LNCAP (cell line): ENCODE measurements around the gene TMEM131.

ENCODE experiments used
- TF ChIP-seq, protein P1 (sequence below): fragments of 450-650 bp; IDR thresholded peaks from 2 replicates; pipeline ENCODE4 v1.5.1; 2017; ENCODE audit warnings: mild to moderate bottlenecking

Gene TMEM131, protein sequence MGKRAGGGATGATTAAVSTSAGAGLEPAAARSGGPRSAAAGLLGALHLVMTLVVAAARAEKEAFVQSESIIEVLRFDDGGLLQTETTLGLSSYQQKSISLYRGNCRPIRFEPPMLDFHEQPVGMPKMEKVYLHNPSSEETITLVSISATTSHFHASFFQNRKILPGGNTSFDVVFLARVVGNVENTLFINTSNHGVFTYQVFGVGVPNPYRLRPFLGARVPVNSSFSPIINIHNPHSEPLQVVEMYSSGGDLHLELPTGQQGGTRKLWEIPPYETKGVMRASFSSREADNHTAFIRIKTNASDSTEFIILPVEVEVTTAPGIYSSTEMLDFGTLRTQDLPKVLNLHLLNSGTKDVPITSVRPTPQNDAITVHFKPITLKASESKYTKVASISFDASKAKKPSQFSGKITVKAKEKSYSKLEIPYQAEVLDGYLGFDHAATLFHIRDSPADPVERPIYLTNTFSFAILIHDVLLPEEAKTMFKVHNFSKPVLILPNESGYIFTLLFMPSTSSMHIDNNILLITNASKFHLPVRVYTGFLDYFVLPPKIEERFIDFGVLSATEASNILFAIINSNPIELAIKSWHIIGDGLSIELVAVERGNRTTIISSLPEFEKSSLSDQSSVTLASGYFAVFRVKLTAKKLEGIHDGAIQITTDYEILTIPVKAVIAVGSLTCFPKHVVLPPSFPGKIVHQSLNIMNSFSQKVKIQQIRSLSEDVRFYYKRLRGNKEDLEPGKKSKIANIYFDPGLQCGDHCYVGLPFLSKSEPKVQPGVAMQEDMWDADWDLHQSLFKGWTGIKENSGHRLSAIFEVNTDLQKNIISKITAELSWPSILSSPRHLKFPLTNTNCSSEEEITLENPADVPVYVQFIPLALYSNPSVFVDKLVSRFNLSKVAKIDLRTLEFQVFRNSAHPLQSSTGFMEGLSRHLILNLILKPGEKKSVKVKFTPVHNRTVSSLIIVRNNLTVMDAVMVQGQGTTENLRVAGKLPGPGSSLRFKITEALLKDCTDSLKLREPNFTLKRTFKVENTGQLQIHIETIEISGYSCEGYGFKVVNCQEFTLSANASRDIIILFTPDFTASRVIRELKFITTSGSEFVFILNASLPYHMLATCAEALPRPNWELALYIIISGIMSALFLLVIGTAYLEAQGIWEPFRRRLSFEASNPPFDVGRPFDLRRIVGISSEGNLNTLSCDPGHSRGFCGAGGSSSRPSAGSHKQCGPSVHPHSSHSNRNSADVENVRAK (N-terminal part only)

DNA sequence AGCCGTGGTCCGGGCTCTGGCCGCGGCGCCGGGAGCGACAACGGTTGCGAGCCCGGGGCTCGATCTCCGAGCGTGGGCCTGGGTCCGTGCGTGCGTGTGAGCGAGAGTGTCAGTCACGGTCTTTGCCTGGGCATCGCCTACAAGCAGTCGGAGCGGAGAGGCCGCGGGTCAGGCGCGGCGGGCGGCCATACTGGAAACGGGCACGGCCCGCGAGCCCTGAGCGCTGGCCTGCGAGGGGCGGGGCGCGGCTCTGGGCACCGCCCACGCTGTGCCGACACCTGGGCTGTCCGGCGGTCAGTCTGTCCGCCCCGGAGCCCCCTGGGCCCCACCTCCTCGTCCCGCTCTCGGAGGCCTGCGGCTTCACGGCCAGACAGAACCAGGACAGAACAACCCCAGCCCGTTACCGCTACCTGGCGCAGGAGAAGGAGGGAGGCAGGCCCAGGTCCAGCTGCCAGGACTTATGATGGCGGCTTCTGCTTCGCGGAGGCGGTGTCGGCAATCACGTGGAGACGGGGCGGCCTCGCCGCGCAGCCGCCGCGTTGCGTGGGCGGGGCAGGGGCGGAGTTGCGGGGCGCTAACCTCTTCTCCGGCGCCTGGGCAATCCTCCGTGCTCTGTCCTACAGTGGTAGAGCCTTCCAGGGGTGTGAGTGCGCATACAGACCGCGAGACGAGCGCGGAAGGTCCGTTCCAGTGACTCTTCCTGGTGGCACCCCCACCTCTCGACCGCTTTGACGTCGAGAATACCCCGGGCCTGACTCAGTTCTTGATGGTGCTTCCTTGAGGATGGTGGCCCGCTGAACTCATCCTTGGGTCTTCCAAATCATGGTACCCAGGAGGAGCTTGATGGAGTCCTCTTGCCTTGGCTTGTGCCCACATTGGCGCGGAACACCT is at the start of gene TMEM131:
Gene TMEM131 (minus strand): TSS at position 215 of the 891 bp plus-strand sequence. CDS start 286 bp downstream, outside the sequence.
- TF ChIP-seq, protein P1, sequence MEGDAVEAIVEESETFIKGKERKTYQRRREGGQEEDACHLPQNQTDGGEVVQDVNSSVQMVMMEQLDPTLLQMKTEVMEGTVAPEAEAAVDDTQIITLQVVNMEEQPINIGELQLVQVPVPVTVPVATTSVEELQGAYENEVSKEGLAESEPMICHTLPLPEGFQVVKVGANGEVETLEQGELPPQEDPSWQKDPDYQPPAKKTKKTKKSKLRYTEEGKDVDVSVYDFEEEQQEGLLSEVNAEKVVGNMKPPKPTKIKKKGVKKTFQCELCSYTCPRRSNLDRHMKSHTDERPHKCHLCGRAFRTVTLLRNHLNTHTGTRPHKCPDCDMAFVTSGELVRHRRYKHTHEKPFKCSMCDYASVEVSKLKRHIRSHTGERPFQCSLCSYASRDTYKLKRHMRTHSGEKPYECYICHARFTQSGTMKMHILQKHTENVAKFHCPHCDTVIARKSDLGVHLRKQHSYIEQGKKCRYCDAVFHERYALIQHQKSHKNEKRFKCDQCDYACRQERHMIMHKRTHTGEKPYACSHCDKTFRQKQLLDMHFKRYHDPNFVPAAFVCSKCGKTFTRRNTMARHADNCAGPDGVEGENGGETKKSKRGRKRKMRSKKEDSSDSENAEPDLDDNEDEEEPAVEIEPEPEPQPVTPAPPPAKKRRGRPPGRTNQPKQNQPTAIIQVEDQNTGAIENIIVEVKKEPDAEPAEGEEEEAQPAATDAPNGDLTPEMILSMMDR = no peak

DNA sequence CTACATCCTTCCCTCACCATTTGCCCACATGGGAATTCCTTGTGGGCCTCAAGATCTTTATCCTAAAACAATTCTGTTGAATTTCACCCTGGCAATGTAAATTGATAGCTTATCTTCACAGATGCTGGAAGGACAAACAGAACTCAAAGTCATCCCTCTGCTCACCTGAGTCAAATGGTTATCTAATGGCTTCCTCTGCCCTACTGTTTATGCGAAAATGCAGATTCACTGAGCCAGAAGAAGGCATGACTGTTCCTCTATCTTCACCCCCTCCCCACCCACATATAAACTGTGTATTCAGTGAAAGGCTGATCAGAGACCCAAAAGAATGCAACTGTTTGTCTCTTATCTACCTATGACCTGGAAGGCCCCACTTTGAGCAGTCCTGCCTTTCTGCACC is 47.4 kb upstream of the TMEM131 start:
- TF ChIP-seq, protein P1 = no peak

DNA sequence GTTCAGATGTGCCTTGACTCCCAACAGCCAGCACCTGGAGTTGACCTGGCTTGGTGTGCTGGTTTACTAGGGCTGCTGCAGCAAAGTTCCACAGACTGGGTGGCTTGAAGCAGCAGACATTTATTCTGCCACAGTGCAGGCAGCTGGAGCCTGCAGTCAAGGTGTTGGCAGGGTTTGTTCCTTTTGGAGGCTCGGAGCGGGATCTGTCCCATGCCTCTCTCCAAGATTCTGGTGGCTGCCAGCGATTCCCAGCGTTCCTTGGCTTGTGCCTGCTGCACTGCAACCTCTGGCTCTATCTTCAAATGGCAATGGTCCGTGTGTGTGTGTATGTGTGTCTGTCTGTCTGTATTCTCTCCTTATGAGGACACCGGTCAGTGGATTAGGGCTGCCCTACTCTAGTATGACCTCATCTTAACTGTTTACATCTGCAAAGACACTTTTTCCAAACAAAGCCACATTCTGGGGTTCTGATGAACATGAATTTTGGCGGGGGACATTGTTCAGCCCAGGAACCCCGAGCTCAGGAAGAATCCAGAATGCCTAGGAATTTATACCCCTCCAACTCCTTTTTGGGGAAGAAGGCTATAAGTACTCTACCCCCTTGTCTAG is 44.7 kb upstream of the TMEM131 start:
- TF ChIP-seq, protein P1 = no peak

DNA sequence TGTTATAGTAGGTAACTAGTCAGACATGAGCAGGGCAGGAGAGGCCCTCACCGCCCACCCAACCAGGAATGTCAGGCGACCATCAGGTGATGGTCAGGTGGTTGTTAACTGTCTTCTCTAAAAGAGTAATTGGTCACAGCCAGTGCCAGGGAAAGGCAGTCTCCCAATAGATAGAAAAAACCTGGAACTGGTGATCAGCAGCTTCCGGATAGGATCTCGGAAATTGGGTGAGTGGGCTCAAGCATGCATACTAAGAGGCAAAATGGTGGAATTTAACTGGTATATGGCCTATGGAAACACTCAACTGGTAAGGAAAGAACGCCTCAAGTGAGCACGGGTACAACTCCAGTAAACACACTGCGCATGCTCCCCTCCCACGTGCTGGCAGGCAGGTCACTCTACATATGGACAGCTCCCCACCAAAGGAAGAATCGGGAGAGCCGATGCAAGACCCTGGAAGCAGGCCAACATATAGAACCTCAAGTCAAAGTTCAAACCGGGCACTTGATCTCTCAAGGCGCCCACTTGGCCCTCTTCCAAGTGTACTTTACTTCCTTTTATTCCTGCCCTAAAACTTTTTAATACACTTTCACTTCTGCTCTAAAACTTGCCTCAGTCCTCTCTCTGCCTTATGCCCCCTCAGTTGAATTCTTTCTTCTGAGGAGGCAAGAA is 43.5 kb upstream of the TMEM131 start:
- TF ChIP-seq, protein P1 = no peak

DNA sequence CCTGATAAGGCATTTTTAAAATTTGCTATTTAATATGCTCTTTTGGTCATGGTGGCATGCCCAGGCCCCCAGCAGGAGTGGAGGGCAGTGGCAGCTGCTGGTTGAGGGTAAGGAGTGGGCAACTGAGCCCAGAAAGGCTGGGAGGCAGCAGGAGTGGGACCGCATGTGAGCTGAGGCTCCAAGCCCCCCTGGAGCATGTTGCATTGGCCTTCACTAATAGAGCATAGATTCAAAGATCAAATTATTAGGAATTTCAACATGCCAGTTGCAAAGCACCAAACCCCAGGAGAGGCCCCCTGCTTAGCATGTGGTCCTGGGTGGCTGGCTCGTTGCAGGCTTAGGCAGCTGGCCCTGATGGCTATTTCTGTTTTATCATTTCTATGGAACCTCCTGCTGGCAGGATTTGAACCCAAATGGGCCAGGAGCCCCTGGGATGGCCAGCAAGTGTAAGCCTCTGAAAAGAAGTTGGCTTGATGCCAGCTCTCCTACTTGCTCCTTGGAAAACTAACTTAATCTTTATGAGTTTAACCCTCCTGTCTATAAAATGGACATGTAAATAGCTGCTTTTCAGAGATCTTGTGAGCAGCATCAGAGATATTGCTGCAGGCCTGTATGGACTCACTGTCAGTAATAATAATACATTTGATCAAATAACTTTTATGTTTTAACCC is 42.1 kb upstream of the TMEM131 start:
- TF ChIP-seq, protein P1 = no peak

DNA sequence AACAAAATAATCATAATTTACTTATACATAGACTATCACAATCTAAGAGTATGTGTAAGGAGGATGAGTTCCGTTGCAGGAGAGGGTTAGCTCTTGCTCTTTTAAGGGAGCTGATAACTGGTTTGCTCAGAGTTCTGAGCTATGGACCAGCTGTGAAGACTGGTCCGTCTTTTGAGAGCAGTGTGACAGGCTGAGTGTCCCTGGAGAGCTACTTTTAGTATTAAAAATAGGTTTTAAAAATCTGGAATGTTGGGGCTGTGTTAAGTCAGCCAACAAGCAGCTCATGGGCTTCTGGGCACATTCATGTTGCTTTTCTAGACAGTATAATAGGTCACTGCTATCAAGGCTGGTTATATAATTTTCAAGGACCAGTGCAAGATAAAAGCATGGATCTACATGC is 41.5 kb upstream of the TMEM131 start:
- TF ChIP-seq, protein P1 = no peak
